ENCODE results near the gene OR6C70.
"Not testable (repeated sequence)": the region's sequence is repeated elsewhere in the genome, so short reads cannot be mapped to it uniquely, and the experiment has no call there.

The OR6C70 gene

GRCh38 chr12:55446326-55446725 lies 23.6 kb downstream of the OR6C70 start (continued):
- no peak for TF ChIP-seq ZNF510 (tag by site-specific recombination; IDR thresholded peaks at IDR 0.05; ENCODE audit: insufficient replicate concordance)
- no peak for TF ChIP-seq ZNF221 (tag by site-specific recombination; IDR thresholded peaks at IDR 0.05; ENCODE audit: borderline replicate concordance)
- TF ChIP-seq PRDM6 (tag by site-specific recombination; IDR thresholded peaks at IDR 0.05): no peak
- TF ChIP-seq ZNF514 (tag by site-specific recombination; IDR thresholded peaks at IDR 0.05): no peak
- no peak for TF ChIP-seq ZNF394 (tag by site-specific recombination; IDR thresholded peaks at IDR 0.05; ENCODE audit: borderline replicate concordance)
- no peak for TF ChIP-seq INSM2 (tag by site-specific recombination; IDR thresholded peaks at IDR 0.05)

- H3K4me3 ChIP-seq (ENCODE audit: low read depth, low read length): no peak overlapping the region
- POLR2A ChIA-PET: no interaction called here
- CTCF ChIA-PET: interaction anchor here (1.1 kb wide), 1 partner anchor 212 kb away, joined by 3 read pairs; no protein-coding TSS in a partner anchor
- no peaks in the 10 kb centered on the region for H3K36me3 ChIP-seq (ENCODE audit: control insufficient read depth in 2 of 2, insufficient read depth in 1 of 2, low read length in 2 of 2)
- TF ChIP-seq ZNF23 (tag by site-specific recombination; IDR thresholded peaks at IDR 0.05; ENCODE audit: borderline replicate concordance): no peak
- no peaks in the 10 kb centered on the region for H3K9me3 ChIP-seq (ENCODE audit: control insufficient read depth, insufficient read depth, low read depth, low read length)
- H3K4me1 ChIP-seq (ENCODE audit: control insufficient read depth, insufficient read depth, low read length): no peaks in the 10 kb centered on the region
- no peak overlapping the region for H3K27ac ChIP-seq (ENCODE audit: extremely low read depth, low read depth, low read length)
Observed at GRCh38 chr12:55445357-55445756, 24.6 kb downstream of the OR6C70 start.

GRCh38 chr12:55443776-55444175 lies 26.2 kb downstream of the OR6C70 start, which contains the start of gene OR6C2:
Gene OR6C2, plus strand, starts transcription at chr12:55444076. Its CDS starts 8,138 bp downstream, at chr12:55452214.
- no peak within 1 kb of the TSS for H3K27ac ChIP-seq (ENCODE audit: extremely low read depth, low read depth, low read length)
- TF ChIP-seq MYNN (tag by site-specific recombination; IDR thresholded peaks at IDR 0.05; ENCODE audit: borderline replicate concordance) (no peak), ZNF513 (tag by site-specific recombination; IDR thresholded peaks at IDR 0.05) (no peak), REST (tag by site-specific recombination; IDR thresholded peaks at IDR 0.05) (no peak), ZNF785 (tag by site-specific recombination; IDR thresholded peaks at IDR 0.05) (no peak), ZNF416 (tag by site-specific recombination; IDR thresholded peaks at IDR 0.05) (no peak)
- H3K4me1 ChIP-seq (ENCODE audit: control insufficient read depth, insufficient read depth, low read length): no peaks in the 10 kb centered on the region
- no peak within 1 kb of the TSS for H3K4me3 ChIP-seq (ENCODE audit: low read depth, low read length)
- H3K9me3 ChIP-seq (ENCODE audit: control insufficient read depth, insufficient read depth, low read depth, low read length): no peaks in the 10 kb centered on the region
- ChIA-PET CTCF (no interaction called here), POLR2A (no interaction called here)
- no peaks in the 10 kb centered on the region for H3K36me3 ChIP-seq (ENCODE audit: control insufficient read depth in 2 of 2, insufficient read depth in 1 of 2, low read length in 2 of 2)

GRCh38 chr12:55441233-55441632 lies 28.7 kb downstream of the OR6C70 start:
- H3K36me3 ChIP-seq (ENCODE audit: control insufficient read depth in 2 of 2, insufficient read depth in 1 of 2, low read length in 2 of 2); H3K9me3 ChIP-seq (ENCODE audit: control insufficient read depth, insufficient read depth, low read depth, low read length); H3K4me1 ChIP-seq (ENCODE audit: control insufficient read depth, insufficient read depth, low read length); H3K4me3 ChIP-seq (ENCODE audit: low read depth, low read length); POLR2A ChIA-PET; H3K27ac ChIP-seq (ENCODE audit: extremely low read depth, low read depth, low read length); CTCF ChIA-PET: not testable (repeated sequence)
